ENCODE measurements around the gene IFT88.

Gene IFT88

GRCh38 chr13:20696073-20696472 lies 129.1 kb downstream of the IFT88 start:
- DNase-seq, result no peak

- no peak for DNase-seq
Measured at GRCh38 chr13:20699715-20700114, 132.8 kb downstream of the IFT88 start.

- DNase-seq, result no peak
Measured at GRCh38 chr13:20700288-20700687, 133.3 kb downstream of the IFT88 start.

- DNase-seq, result no peak
Measured at GRCh38 chr13:20701461-20701860, 134.5 kb downstream of the IFT88 start.

- DNase-seq, result no peak
Measured at GRCh38 chr13:20702530-20702914, 135.6 kb downstream of the IFT88 start.

- no peak for DNase-seq
Measured at GRCh38 chr13:20702915-20703779, 136.2 kb downstream of the IFT88 start, which contains the start of gene IL17D. Gene IL17D (plus strand): TSS chr13:20703699. CDS start chr13:20704002, 303 bp downstream.

GRCh38 chr13:20703780-20704458 lies 137.0 kb downstream of the IFT88 start:
- no peak for DNase-seq

- no peak for DNase-seq
Measured at GRCh38 chr13:20704459-20705069, 137.6 kb downstream of the IFT88 start.

GRCh38 chr13:20706661-20707060 lies 139.7 kb downstream of the IFT88 start:
- no peak for DNase-seq

- no peak for DNase-seq
Measured at GRCh38 chr13:20708216-20708615, 141.3 kb downstream of the IFT88 start.

GRCh38 chr13:20709369-20709768 lies 142.4 kb downstream of the IFT88 start:
- no peak for DNase-seq

- no peak for DNase-seq
Measured at GRCh38 chr13:20709782-20710181, 142.8 kb downstream of the IFT88 start.

GRCh38 chr13:20711301-20712044 lies 144.5 kb downstream of the IFT88 start:
- DNase-seq, result no peak

GRCh38 chr13:20713014-20713376 lies 146.0 kb downstream of the IFT88 start:
- no peak for DNase-seq

GRCh38 chr13:20713751-20714150 lies 146.8 kb downstream of the IFT88 start:
- DNase-seq, result no peak

GRCh38 chr13:20714161-20714560 lies 147.2 kb downstream of the IFT88 start:
- no peak for DNase-seq

- no peak for DNase-seq
Measured at GRCh38 chr13:20714563-20715329, 147.8 kb downstream of the IFT88 start.

GRCh38 chr13:20715330-20715712 lies 148.4 kb downstream of the IFT88 start:
- no peak for DNase-seq

GRCh38 chr13:20716951-20717350 lies 150.0 kb downstream of the IFT88 start:
- no peak for DNase-seq

- DNase-seq, result no peak
Measured at GRCh38 chr13:20717581-20718542, 150.9 kb downstream of the IFT88 start.

- DNase-seq, result no peak
Measured at GRCh38 chr13:20718958-20719566, 152.1 kb downstream of the IFT88 start.

Measured in NCI-H1436 treated with DMSO at 0.1 percent for 48 hours (cell line).